A673 (cell line): ENCODE data around the gene ZNF705A.

Experiments
- CTCF ChIP-seq: fragments of 300-800, 200-600 bp; sonication (generic); conservative IDR thresholded peaks from 2 replicates; pipeline ENCODE4 v1.5.1; 2017; ENCODE audit warnings: low read depth, mild to moderate bottlenecking, antibody characterized with exemption, low read length, moderate library complexity, mixed read lengths
- EZH2 ChIP-seq: fragments of 200-600 bp; sonication (generic); IDR thresholded peaks from 2 replicates; pipeline ENCODE4 v1.6.1; 2017; ENCODE audit warnings: borderline replicate concordance, low read depth, mild to moderate bottlenecking, mixed read lengths, antibody characterized with exemption, low read length; ENCODE audit not compliant: poor library complexity, severe bottlenecking

GRCh38 chr12:8157484-8158198 is 826 bp downstream of the ZNF705A start:
- TF ChIP-seq CTCF: no peak
- no peak for TF ChIP-seq EZH2
